DOHH2 (cell line): ENCODE results near the gene TBC1D10B.

Experiments used
- H3F3A ChIP-seq: fragments of 200-600 bp; sonication (generic), shearing (Covaris generic); 2 replicates; pipeline ENCODE4 v1.6.0; 2016; ENCODE audit warnings: antibody characterized with exemption, mild to moderate bottlenecking; ENCODE audit not compliant: control insufficient read depth, insufficient read depth
- H3K27ac ChIP-seq: fragments of 200-600 bp; sonication (generic); 2 replicates; pipeline ENCODE4 v1.5.1; 2014; ENCODE audit warnings: low read depth, mild to moderate bottlenecking, low read length, moderate library complexity
- H3K27me3 ChIP-seq: fragments of 200-600 bp; sonication (generic); 2 replicates; pipeline ENCODE4 v1.6.1; 2014; ENCODE audit warnings: mild to moderate bottlenecking, low read length, mixed read lengths; ENCODE audit not compliant: control insufficient read depth
- H3K36me3 ChIP-seq: fragments of 200-600 bp; sonication (generic); 2 replicates; pipeline ENCODE4 v1.6.1; 2014; ENCODE audit warnings: mild to moderate bottlenecking, low read length, moderate library complexity, mixed read lengths; ENCODE audit not compliant: control insufficient read depth
- H3K4me1 ChIP-seq: fragments of 200-600 bp; sonication (generic); 2 replicates; pipeline ENCODE4 v1.6.1; 2014; ENCODE audit warnings: mild to moderate bottlenecking, low read length, mixed read lengths; ENCODE audit not compliant: control insufficient read depth
- H3K4me2 ChIP-seq: fragments of 200-600 bp; sonication (generic); 2 replicates; pipeline ENCODE4 v1.6.0; 2014; ENCODE audit warnings: mild to moderate bottlenecking, low read length, moderate library complexity
- H3K4me3 ChIP-seq: fragments of 200-600 bp; sonication (generic); 2 replicates; pipeline ENCODE4 v1.5.1; 2014; ENCODE audit warnings: mild to moderate bottlenecking, low read length, mixed read lengths
- H3K79me2 ChIP-seq: fragments of 200-600 bp; sonication (generic); 2 replicates; pipeline ENCODE4 v1.6.1; 2014; ENCODE audit warnings: mild to moderate bottlenecking, low read length, mixed read lengths; ENCODE audit not compliant: control insufficient read depth
- H3K9me2 ChIP-seq: fragments of 200-600 bp; sonication (generic); replicated peaks from 2 replicates; pipeline ENCODE4 v1.6.1; 2014; ENCODE audit warnings: mild to moderate bottlenecking, low read length, mixed read lengths; ENCODE audit not compliant: control insufficient read depth
- H3K9me3 ChIP-seq: fragments of 200-600 bp; sonication (generic); 2 replicates; pipeline ENCODE4 v1.6.1; 2014; ENCODE audit warnings: antibody characterized with exemption, low read length, mixed read lengths; ENCODE audit not compliant: control insufficient read depth, insufficient read depth
- H4K20me1 ChIP-seq: fragments of 200-600 bp; sonication (generic); 2 replicates; pipeline ENCODE4 v1.6.0; 2014; ENCODE audit warnings: low read depth, mild to moderate bottlenecking, antibody characterized with exemption, low read length, moderate library complexity; ENCODE audit not compliant: control insufficient read depth, insufficient read depth
- CTCF ChIP-seq: fragments of 200-600 bp; sonication (generic); IDR thresholded peaks from one replicate; pipeline ENCODE4 v1.5.1; 2014; ENCODE audit warnings: antibody characterized with exemption, mild to moderate bottlenecking, low read depth, low read length; ENCODE audit not compliant: poor library complexity, severe bottlenecking
- EZH2phosphoT487 ChIP-seq: fragments of 200-600 bp; sonication (generic); IDR thresholded peaks from 2 replicates; pipeline ENCODE4 v1.6.1; 2017; ENCODE audit warnings: borderline replicate concordance, mild to moderate bottlenecking, antibody characterized with exemption, low read length, moderate library complexity, mixed read lengths

TBC1D10B gene

GRCh38 chr16:30368792-30369090 is 1.6 kb downstream of the TBC1D10B start:
- peaks cover 62% of the 10 kb centered on the region for H3K79me2 ChIP-seq
- no peaks in the 10 kb centered on the region for H3K27me3 ChIP-seq
- no peaks in the 10 kb centered on the region for H3K9me2 ChIP-seq
- peaks cover 39% of the 10 kb centered on the region for H3K4me1 ChIP-seq
- peaks cover 8% of the 10 kb centered on the region for H4K20me1 ChIP-seq
- peaks cover 52% of the 10 kb centered on the region for H3K36me3 ChIP-seq
- H3K9me3 ChIP-seq = no peaks in the 10 kb centered on the region
- no peak for TF ChIP-seq CTCF
- TF ChIP-seq EZH2phosphoT487 = no peak
- H3F3A ChIP-seq = no peaks in the 10 kb centered on the region
- H3K4me3 ChIP-seq = peak overlapping the region; percentile 90
- H3K27ac ChIP-seq = peak overlapping the region; percentile 28; the same call in 1 of the 2 replicates
- peak overlapping the region; percentile 75 for H3K4me2 ChIP-seq

- Histone ChIP-seq H4K20me1 (peaks cover 8% of the 10 kb centered on the region), H3K4me1 (peaks cover 39% of the 10 kb centered on the region), H3K27me3 (no peaks in the 10 kb centered on the region), H3K9me3 (no peaks in the 10 kb centered on the region), H3K4me2 (peak overlapping the region; percentile 75), H3K36me3 (peaks cover 57% of the 10 kb centered on the region), H3K4me3 (peak overlapping the region; percentile 90), H3K27ac (0 out of 2 replicates have a peak overlapping the region, but pooled peaks have one; percentile 3), H3K79me2 (peaks cover 67% of the 10 kb centered on the region), H3F3A (peaks cover 4% of the 10 kb centered on the region; the same call in 1 of the 2 replicates), H3K9me2 (no peaks in the 10 kb centered on the region)
- TF ChIP-seq CTCF = no peak
- no peak for TF ChIP-seq EZH2phosphoT487
Measured at GRCh38 chr16:30368122-30368791, 2.0 kb downstream of the TBC1D10B start.

GRCh38 chr16:30367349-30368009 is 2.8 kb downstream of the TBC1D10B start:
- Histone ChIP-seq H3K9me3 (no peaks in the 10 kb centered on the region), H3K4me1 (peaks cover 36% of the 10 kb centered on the region), H3K4me3 (peak overlapping the region; percentile 90), H3K9me2 (no peaks in the 10 kb centered on the region), H3F3A (peaks cover 7% of the 10 kb centered on the region; the same call in 1 of the 2 replicates), H3K27me3 (no peaks in the 10 kb centered on the region), H3K4me2 (peak overlapping the region; percentile 75), H3K79me2 (peaks cover 75% of the 10 kb centered on the region), H3K36me3 (peaks cover 65% of the 10 kb centered on the region), H3K27ac (no peak overlapping the region), H4K20me1 (peaks cover 8% of the 10 kb centered on the region)
- TF ChIP-seq EZH2phosphoT487 = no peak
- no peak for TF ChIP-seq CTCF
